HepG2 (cell line): ENCODE results near the gene FEM1C. TPM values are rescaled to one million over a fixed set of nuclear protein-coding genes. Genes with fewer than 3 reads are reported as not detected.

Source experiments
- ATAC-seq: fragments of 200-7000 bp; cut with Tn5 transposase; 3 replicates; pipeline ENCODE4 v1.9.1; 2020; ENCODE audit warnings: mild to moderate bottlenecking, moderate library complexity
- BruUV-seq: library from RNA; stranded (reverse); fragments of 400-500 nt; replicated peaks from 2 replicates; lab custom pipeline; 2021; lab: Mats Ljungman, UMichigan
- CTCF ChIA-PET: fragments of 300-600 bp; formaldehyde crosslinking; extraction: SDS; loops from one replicate; lab custom pipeline; 2021; ENCODE audit warnings: low total read pairs, inconsistent platforms, low intra/inter-chr PET ratio; lab: Yijun Ruan, JAX
- POLR2A ChIA-PET: fragments of 350-600 bp; sonication (Branson Sonifier 250); formaldehyde crosslinking; loops from one replicate; lab custom pipeline; 2020; ENCODE audit warnings: antibody characterized with exemption, inconsistent platforms; lab: Yijun Ruan, JAX
- DNase-seq: peaks from one replicate; pipeline ENCODE4 v3.0.0-alpha.2; 2015; ENCODE audit warnings: low spot score
- FAIRE-seq: peaks from 3 replicates; lab custom pipeline; 2011; peaks lifted over from hg19 to GRCh38; lab: Jason Lieb, UNC
- H2AFZ ChIP-seq: one replicate; pipeline ENCODE4 v1.6.1; 2011; ENCODE audit warnings: low read length, inconsistent platforms
- H3K27ac ChIP-seq: fragments of 300-600 bp; 3 replicates; pipeline ENCODE4 v1.8.0; 2011; ENCODE audit warnings: mixed run types, mild to moderate bottlenecking, mixed read lengths, low read length, inconsistent platforms; ENCODE audit not compliant: insufficient read depth; ENCODE audit errors: extremely low read length
- H3K27me3 ChIP-seq, 2 experiments: fragments of 200-600 bp in 1 of 2; 2 replicates in 1 of 2; 3 replicates in 1 of 2; pipeline versions ENCODE4 v1.6.0 to v1.8.0; 2011; ENCODE audit warnings: low read length in 2 of 2, mild to moderate bottlenecking in 2 of 2, moderate library complexity in 2 of 2, inconsistent platforms in 1 of 2; ENCODE audit not compliant: insufficient read depth in 2 of 2, control insufficient read depth in 1 of 2
- H3K36me3 ChIP-seq, 2 experiments: fragments of 200-600 bp in 1 of 2; replicated peaks in 1 of 2; 2 replicates in 1 of 2; 3 replicates in 1 of 2; pipeline versions ENCODE4 v1.5.1 to v1.8.0; 2011; ENCODE audit warnings: low read length in 2 of 2, inconsistent platforms in 1 of 2; ENCODE audit not compliant: insufficient read depth in 2 of 2, control insufficient read depth in 1 of 2
- H3K4me1 ChIP-seq: 2 replicates; pipeline ENCODE4 v1.5.1; 2012; ENCODE audit warnings: low read length, inconsistent platforms; ENCODE audit not compliant: insufficient read depth
- H3K4me2 ChIP-seq: 2 replicates; pipeline ENCODE4 v1.6.0; 2011; ENCODE audit warnings: low read depth, low read length, inconsistent platforms
- H3K4me3 ChIP-seq, 3 experiments: fragments of 200-600 bp in 1 of 3; sonication (generic), shearing (Covaris generic) in 1 of 3; replicated peaks in 1 of 3; 2 replicates each; pipeline ENCODE4 v1.5.1; 2011 to 2016; ENCODE audit warnings: low read length in 3 of 3, inconsistent platforms in 2 of 3, low read depth in 2 of 3, mild to moderate bottlenecking in 2 of 3, control low read depth in 1 of 3, mixed read lengths in 1 of 3; ENCODE audit not compliant: insufficient read depth in 1 of 3
- H3K79me2 ChIP-seq: one replicate; pipeline ENCODE4 v1.6.1; 2011; ENCODE audit warnings: low read length, inconsistent platforms; ENCODE audit not compliant: insufficient read depth
- H3K9ac ChIP-seq: 2 replicates; pipeline ENCODE4 v1.6.0; 2011; ENCODE audit warnings: mild to moderate bottlenecking, low read depth, low read length, inconsistent platforms; ENCODE audit not compliant: insufficient read depth
- H3K9me3 ChIP-seq: 2 replicates; pipeline ENCODE4 v1.5.1; 2012; ENCODE audit warnings: mild to moderate bottlenecking, low read length
- H4K20me1 ChIP-seq: 2 replicates; pipeline ENCODE4 v1.6.0; 2011; ENCODE audit warnings: inconsistent platforms, mild to moderate bottlenecking, low read length, moderate library complexity; ENCODE audit not compliant: insufficient read depth
- CTCF ChIP-seq: sonication (generic); formaldehyde crosslinking; IDR thresholded peaks from 2 replicates; pipeline ENCODE4 v1.5.0; 2020; ENCODE audit warnings: mild to moderate bottlenecking, missing genetic modification reagents, moderate library complexity
- MAFG ChIP-seq: sonication (generic); formaldehyde crosslinking; IDR thresholded peaks from 2 replicates; pipeline ENCODE4 v1.5.1; 2020; ENCODE audit warnings: mild to moderate bottlenecking, missing genetic modification reagents
- MIER3 ChIP-seq: IDR thresholded peaks from 2 replicates; pipeline ENCODE4 v1.6.1; 2016; ENCODE audit warnings: missing compliant biosample characterization, borderline replicate concordance
- ZNF318 ChIP-seq: sonication (generic); formaldehyde crosslinking; IDR thresholded peaks from 2 replicates; pipeline ENCODE4 v1.4.0; 2020; ENCODE audit warnings: mild to moderate bottlenecking, missing genetic modification reagents
- WGBS: methylation state at CpG from one replicate; pipeline ENCODE4 v1.1.6; 2017; ENCODE audit warnings: low lambda C conversion rate; 5-methylcytosine and 5-hydroxymethylcytosine counted together
- in situ Hi-C: cut with HindIII; loops from 2 replicates; pipeline ENCODE4 v1.10.0; 2017; ENCODE audit warnings: low pct_unique_long_range_greater_than_20kb; ENCODE audit not compliant: extremely low pct_ligation_motif_present
- intact Hi-C: fragments of 100-400 bp; cut with micrococcal nuclease; formaldehyde crosslinking; loops from one replicate; pipeline ENCODE4 v1.10.0; 2022; ENCODE audit not compliant: unreplicated experiment
- polyA plus RNA-seq, 8 experiments: library from polyadenylated mRNA; depleted of rRNA in 3 of 8; stranded (reverse) in 7 of 8; unstranded in 1 of 8; fragments of >200 nt; fragmentation: Illumina TruSeq in 4 of 8; extraction: Trizol in 4 of 8; gene quantifications; 2 replicates each; pipeline versions ENCODE4 v1.2.1 to v1.2.3, GENCODE V29; 2011 to 2016; ENCODE audit warnings: low read depth in 4 of 8, missing spikeins in 1 of 8, mixed read lengths in 1 of 8; ENCODE audit not compliant: insufficient read depth in 1 of 8
- total RNA-seq, 5 experiments: library from RNA; depleted of rRNA; stranded (reverse); fragments of >200 nt; fragmentation: Illumina TruSeq; extraction: Trizol; gene quantifications; 2 replicates each; pipeline ENCODE4 v1.2.3, GENCODE V29; 2016; ENCODE audit warnings: low read depth in 1 of 5

FEM1C gene
- total and polyA plus RNA-seq, 2 of the 13 experiments (the other 11 are each of a cell fraction or from before 2014, with no cell fraction given), result 5.5 to 8.3 TPM

GRCh38 chr5:115585265-115585664, 40.7 kb upstream of the FEM1C start:
- no peak overlapping the region for H3K4me3 ChIP-seq
- H3K4me2 ChIP-seq, result no peak overlapping the region
- WGBS, result 29% methylated on average over 1 of the region's 1 CpG
- no TSS peak for BruUV-seq
- no peaks in the 10 kb centered on the region for H3K79me2 ChIP-seq
- no peaks in the 10 kb centered on the region for H4K20me1 ChIP-seq
- no peaks in the 10 kb centered on the region for H3K27me3 ChIP-seq
- TF ChIP-seq MIER3, result no peak
- TF ChIP-seq ZNF318 (CRISPR knock-in tag), result no peak
- no peak for TF ChIP-seq CTCF (CRISPR knock-in tag)
- no peak for TF ChIP-seq MAFG (CRISPR knock-in tag)
- in situ Hi-C loops, result loop anchor here (5.0 kb wide), 2 partner anchors 38 to 273 kb away; no protein-coding TSS in a partner anchor
- no peaks in the 10 kb centered on the region for H3K36me3 ChIP-seq
- no peak for ATAC-seq
- H3K4me1 ChIP-seq, result no peaks in the 10 kb centered on the region
- H2AFZ ChIP-seq, result no peak overlapping the region
- H3K27ac ChIP-seq, result no peak overlapping the region
- no peaks in the 10 kb centered on the region for H3K9me3 ChIP-seq
- no peak for FAIRE-seq
- intact Hi-C loops, result loop anchor here (5.0 kb wide), 1 partner anchor 488 kb away; no protein-coding TSS in a partner anchor
- ChIA-PET CTCF (interaction anchor here (1.2 kb wide), 1 partner anchor 275 kb away, joined by 3 read pairs; no protein-coding TSS in a partner anchor), POLR2A (no interaction called here)
- H3K9ac ChIP-seq, result no peak overlapping the region
- DNase-seq, result no peak
